Uterus (tissue), 4 donors: ENCODE results near the gene STYXL1. TPM values are rescaled to one million over a fixed set of nuclear protein-coding genes. Genes with fewer than 3 reads are reported as not detected.
A peak's percentile ranks its signal among the peaks of the same experiment; 100 is the strongest.

ENCODE experiments used
- DNase-seq, 2 donors: peaks; one replicate each; pipeline ENCODE4 v3.0.0-alpha.2; 2019 to 2020
- H3K27ac ChIP-seq, 2 donors: fragments of 200-600 bp; sonication (generic); 1 replicate in 1 of 2; 2 replicates in 1 of 2; pipeline ENCODE4 v1.5.1; 2016 to 2018
- H3K27me3 ChIP-seq, 2 donors: fragments of 200-600 bp; sonication (generic); one replicate each; pipeline ENCODE4 v1.5.1; 2018 to 2019; ENCODE audit warnings: control low read depth in 1 of 2
- H3K36me3 ChIP-seq, 2 donors: fragments of 200-600 bp; sonication (generic); one replicate each; pipeline ENCODE4 v1.5.1; 2019; ENCODE audit warnings: control low read depth in 1 of 2
- H3K4me1 ChIP-seq, 2 donors: fragments of 200-600 bp; sonication (generic); one replicate each; pipeline ENCODE4 v1.5.1; 2018 to 2019; ENCODE audit warnings: control low read depth in 1 of 2
- H3K4me3 ChIP-seq, 2 donors: fragments of 200-600 bp; sonication (generic); 1 replicate in 1 of 2; 2 replicates in 1 of 2; pipeline ENCODE4 v1.5.1; 2018 to 2019; ENCODE audit warnings: mild to moderate bottlenecking in 1 of 2
- H3K9me3 ChIP-seq, 2 donors: fragments of 200-600 bp; sonication (generic); one replicate each; pipeline ENCODE4 v1.5.1; 2019; ENCODE audit warnings: control low read depth in 1 of 2
- CTCF ChIP-seq, 4 experiments: fragments of 200-600 bp in 2 of 4; fragments of 450-650 bp in 2 of 4; sonication (generic) in 2 of 4; IDR thresholded peaks; one replicate each; pipeline ENCODE4 v1.5.1; 2016 to 2019; ENCODE audit warnings: antibody characterized with exemption in 4 of 4, mild to moderate bottlenecking in 2 of 4, moderate library complexity in 1 of 4
- POLR2A ChIP-seq, 2 donors: fragments of 450-650 bp; IDR thresholded peaks; one replicate each; pipeline ENCODE4 v1.6.1; 2016; ENCODE audit warnings: antibody characterized with exemption in 2 of 2, mild to moderate bottlenecking in 1 of 2, moderate library complexity in 1 of 2
- intact Hi-C: fragments of 100-400 bp; cut with DNase I; formaldehyde crosslinking; loops from one replicate; pipeline ENCODE4 v1.15.1; 2023; ENCODE audit warnings: low total_unique reads
- total RNA-seq, 4 donors: library from RNA; depleted of rRNA in 3 of 4; stranded (reverse); fragments of >200 nt in 3 of 4; gene quantifications; one replicate each; pipeline versions ENCODE4 v1.1.0 to v1.2.4, GENCODE V29; 2014 to 2023
- donor health status: DM: yes; HTN: yes; CAD: no.

Gene STYXL1
- total RNA-seq, 4 donors from 2014 or later = 4.4 to 27.3 (median 14.1) TPM

- no peak for TF ChIP-seq CTCF (IDR thresholded peaks at IDR 0.05)
- TF ChIP-seq POLR2A (IDR thresholded peaks at IDR 0.05) = no peak
- H3K4me3 ChIP-seq = no peak overlapping the region
- no peaks in the 10 kb centered on the region for H3K36me3 ChIP-seq
- no peaks in the 10 kb centered on the region for H3K4me1 ChIP-seq
- intact Hi-C loops = no loop called here
- H3K27me3 ChIP-seq = no peaks in the 10 kb centered on the region
- H3K9me3 ChIP-seq = no peaks in the 10 kb centered on the region
- peak in 1 of 2 donors; percentile 12 for DNase-seq
- H3K27ac ChIP-seq = no peak overlapping the region
Observed at GRCh38 chr7:75987026-75987804, 60.6 kb downstream of the STYXL1 start.

- no peak overlapping the region for H3K27ac ChIP-seq
- no peak for DNase-seq
- H3K9me3 ChIP-seq = no peaks in the 10 kb centered on the region
- intact Hi-C loops = no loop called here
- no peaks in the 10 kb centered on the region for H3K36me3 ChIP-seq
- no peak overlapping the region for H3K4me3 ChIP-seq
- no peaks in the 10 kb centered on the region for H3K4me1 ChIP-seq
- TF ChIP-seq POLR2A (IDR thresholded peaks at IDR 0.05) = no peak
- no peak for TF ChIP-seq CTCF (IDR thresholded peaks at IDR 0.05)
- no peaks in the 10 kb centered on the region for H3K27me3 ChIP-seq
Observed at GRCh38 chr7:75986147-75986781, 61.5 kb downstream of the STYXL1 start.

- Histone ChIP-seq H3K4me3 (no peak overlapping the region), H3K4me1 (no peaks in the 10 kb centered on the region), H3K36me3 (no peaks in the 10 kb centered on the region), H3K27me3 (no peaks in the 10 kb centered on the region), H3K9me3 (no peaks in the 10 kb centered on the region), H3K27ac (no peak overlapping the region)
- peak in 1 of 2 donors; percentile 28 for DNase-seq
- intact Hi-C loops = no loop called here
- TF ChIP-seq POLR2A (IDR thresholded peaks at IDR 0.05) (no peak), CTCF (IDR thresholded peaks at IDR 0.05) (no peak)
Observed at GRCh38 chr7:75985518-75986146, 62.2 kb downstream of the STYXL1 start.

- no peak for DNase-seq
- Histone ChIP-seq H3K27ac (no peak overlapping the region), H3K4me1 (no peaks in the 10 kb centered on the region), H3K27me3 (no peaks in the 10 kb centered on the region), H3K9me3 (no peaks in the 10 kb centered on the region), H3K36me3 (no peaks in the 10 kb centered on the region), H3K4me3 (no peak overlapping the region)
- intact Hi-C loops = no loop called here
- no peak for TF ChIP-seq CTCF (IDR thresholded peaks at IDR 0.05)
- TF ChIP-seq POLR2A (IDR thresholded peaks at IDR 0.05) = no peak
Observed at GRCh38 chr7:75985009-75985517, 62.7 kb downstream of the STYXL1 start.
